RWPE1 (cell line): ENCODE measurements around the gene CREB5.

ENCODE experiments used
- CTCF ChIA-PET: fragments of 350-600 bp; sonication (Branson Sonifier 250); formaldehyde crosslinking; extraction: SDS; loops from one replicate; lab custom pipeline; 2021; lab: Yijun Ruan, JAX
- POLR2A ChIA-PET: fragments of 400-600 bp; formaldehyde crosslinking; extraction: SDS; loops from one replicate; lab custom pipeline; 2020; ENCODE audit warnings: antibody characterized with exemption; ENCODE audit not compliant: low non-redundant PET; lab: Yijun Ruan, JAX
- DNase-seq: peaks from one replicate; pipeline ENCODE4 v3.0.0; 2012; ENCODE audit warnings: low spot score
- H3K27ac ChIP-seq: fragments of 450-650 bp; 2 replicates; pipeline ENCODE4 v1.5.1; 2017
- TF ChIP-seq, protein P1 (sequence below): fragments of 450-650 bp; conservative IDR thresholded peaks from 2 replicates; pipeline ENCODE4 v1.5.1; 2017; ENCODE audit warnings: low read depth, mild to moderate bottlenecking

The CREB5 gene

DNA sequence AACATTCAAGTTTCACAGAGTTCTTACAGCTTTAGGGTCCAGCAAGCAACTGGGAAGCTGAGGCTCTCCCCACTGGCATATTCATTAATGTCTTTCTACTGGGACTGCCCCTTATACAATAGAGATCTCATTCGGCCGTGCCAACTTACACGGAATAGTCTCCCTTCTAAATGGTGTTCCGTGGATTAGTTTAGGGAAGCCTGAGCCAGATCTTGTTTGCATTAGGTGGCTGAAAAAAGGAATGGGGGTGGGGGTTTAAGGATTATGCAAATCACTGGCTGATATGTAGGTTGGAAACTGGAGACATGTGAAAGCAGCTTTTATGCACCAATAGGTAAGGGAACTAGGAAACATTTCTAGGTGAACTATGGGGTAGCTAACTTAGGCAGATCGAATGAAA, 327.5 kb downstream of the CREB5 start:
- DNase-seq = no peak
- no peak overlapping the region for H3K27ac ChIP-seq
- TF ChIP-seq, protein P1, sequence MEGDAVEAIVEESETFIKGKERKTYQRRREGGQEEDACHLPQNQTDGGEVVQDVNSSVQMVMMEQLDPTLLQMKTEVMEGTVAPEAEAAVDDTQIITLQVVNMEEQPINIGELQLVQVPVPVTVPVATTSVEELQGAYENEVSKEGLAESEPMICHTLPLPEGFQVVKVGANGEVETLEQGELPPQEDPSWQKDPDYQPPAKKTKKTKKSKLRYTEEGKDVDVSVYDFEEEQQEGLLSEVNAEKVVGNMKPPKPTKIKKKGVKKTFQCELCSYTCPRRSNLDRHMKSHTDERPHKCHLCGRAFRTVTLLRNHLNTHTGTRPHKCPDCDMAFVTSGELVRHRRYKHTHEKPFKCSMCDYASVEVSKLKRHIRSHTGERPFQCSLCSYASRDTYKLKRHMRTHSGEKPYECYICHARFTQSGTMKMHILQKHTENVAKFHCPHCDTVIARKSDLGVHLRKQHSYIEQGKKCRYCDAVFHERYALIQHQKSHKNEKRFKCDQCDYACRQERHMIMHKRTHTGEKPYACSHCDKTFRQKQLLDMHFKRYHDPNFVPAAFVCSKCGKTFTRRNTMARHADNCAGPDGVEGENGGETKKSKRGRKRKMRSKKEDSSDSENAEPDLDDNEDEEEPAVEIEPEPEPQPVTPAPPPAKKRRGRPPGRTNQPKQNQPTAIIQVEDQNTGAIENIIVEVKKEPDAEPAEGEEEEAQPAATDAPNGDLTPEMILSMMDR = no peak
- POLR2A ChIA-PET = no interaction called here
- CTCF ChIA-PET = no interaction called here

DNA sequence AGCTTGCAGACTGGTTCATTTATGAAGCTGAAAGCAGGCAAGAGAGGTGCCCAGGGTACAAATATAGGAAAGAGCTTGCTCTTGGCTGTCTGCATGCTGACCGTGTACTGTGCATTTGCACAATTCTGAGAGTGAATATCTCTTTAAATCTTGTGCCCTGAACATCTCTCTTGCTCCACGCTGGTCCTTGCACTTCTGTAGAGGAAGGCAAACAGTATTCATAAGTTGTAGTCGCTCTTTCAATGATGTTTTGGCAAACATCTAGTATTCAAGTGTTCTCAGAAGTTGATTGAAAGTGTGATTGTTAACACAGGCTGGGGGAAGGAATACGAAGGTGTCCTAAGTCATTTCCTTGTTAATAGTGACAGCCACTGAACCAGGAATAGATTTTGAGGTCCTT, 332.6 kb downstream of the CREB5 start:
- ChIA-PET POLR2A (no interaction called here), CTCF (interaction anchor here (0.5 kb wide), 1 partner anchor 1684 kb away, joined by 5 read pairs; no protein-coding TSS in a partner anchor)
- no peak for DNase-seq
- TF ChIP-seq, protein P1 = no peak
- H3K27ac ChIP-seq = no peak overlapping the region

DNA sequence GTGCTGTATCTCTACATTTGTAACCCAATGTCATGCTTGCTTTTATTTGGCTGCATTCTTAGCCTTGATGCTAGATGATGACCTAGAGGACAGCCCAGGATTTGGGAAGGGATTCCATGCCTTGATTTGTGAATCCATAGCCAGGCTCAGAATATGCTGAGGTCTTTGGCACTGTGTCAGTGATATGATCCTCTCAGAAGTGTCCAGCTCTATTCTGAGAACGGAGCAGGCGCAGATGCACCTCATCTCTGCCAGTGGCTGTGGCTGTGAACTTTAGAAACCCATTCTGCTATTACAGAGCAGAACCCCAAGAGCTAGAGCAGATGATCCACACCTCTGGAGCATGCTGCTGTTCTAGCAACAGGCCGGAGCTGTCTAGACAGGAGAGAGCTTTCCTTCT, 333.0 kb downstream of the CREB5 start:
- DNase-seq = no peak
- H3K27ac ChIP-seq = no peak overlapping the region
- TF ChIP-seq, protein P1 = no peak
- POLR2A ChIA-PET = no interaction called here
- CTCF ChIA-PET = interaction anchor here (0.5 kb wide), 1 partner anchor 1685 kb away, joined by 5 read pairs; no protein-coding TSS in a partner anchor

DNA sequence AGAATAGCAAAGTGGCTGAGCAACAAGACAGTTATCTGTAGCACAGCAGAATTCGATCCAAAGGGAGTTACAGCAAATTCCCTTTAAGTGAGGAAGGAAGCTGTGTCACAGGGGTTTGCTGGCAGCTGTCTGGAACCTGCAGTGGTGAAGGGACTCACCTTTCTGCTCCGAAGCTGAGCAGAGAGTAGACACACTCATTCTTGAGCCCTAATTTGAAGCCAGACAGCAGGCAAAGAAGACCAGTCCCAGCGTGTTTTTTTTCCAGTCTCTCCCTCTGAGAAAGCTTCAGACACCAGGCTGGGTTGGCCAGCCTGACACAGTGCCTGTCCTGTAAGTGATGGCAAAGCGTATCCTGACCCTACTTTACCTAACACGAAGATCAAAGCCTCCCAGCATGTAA, 335.1 kb downstream of the CREB5 start:
- DNase-seq = no peak
- H3K27ac ChIP-seq = peak overlapping the region; percentile 44; the same call in 1 of the 2 replicates
- TF ChIP-seq, protein P1 = no peak
- ChIA-PET CTCF (no interaction called here), POLR2A (no interaction called here)

DNA sequence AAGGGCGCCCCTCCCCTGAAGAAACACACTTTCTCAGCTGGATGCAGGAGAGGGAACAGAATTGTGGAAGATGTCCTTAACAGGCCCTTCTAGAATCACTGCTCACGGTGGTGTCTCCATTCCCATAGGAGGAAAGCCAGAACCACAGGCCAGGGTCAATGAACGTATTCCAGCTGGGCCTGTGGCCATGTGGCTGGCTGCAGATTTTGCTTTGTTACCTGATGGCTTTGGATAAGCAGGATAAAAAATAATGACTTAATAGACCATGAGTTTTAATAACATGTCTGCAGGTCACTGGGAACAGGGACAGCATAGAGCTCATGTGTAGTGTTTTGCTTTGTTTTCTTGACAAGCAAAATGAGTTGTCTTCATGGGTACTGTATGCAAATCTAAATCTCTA, 335.5 kb downstream of the CREB5 start:
- ChIA-PET POLR2A (no interaction called here), CTCF (interaction anchor here (0.7 kb wide), 1 partner anchor 175 kb away, joined by 4 read pairs; no protein-coding TSS in a partner anchor)
- TF ChIP-seq, protein P1 = no peak
- no peak for DNase-seq
- H3K27ac ChIP-seq = peak overlapping the region; percentile 44; the same call in 1 of the 2 replicates

DNA sequence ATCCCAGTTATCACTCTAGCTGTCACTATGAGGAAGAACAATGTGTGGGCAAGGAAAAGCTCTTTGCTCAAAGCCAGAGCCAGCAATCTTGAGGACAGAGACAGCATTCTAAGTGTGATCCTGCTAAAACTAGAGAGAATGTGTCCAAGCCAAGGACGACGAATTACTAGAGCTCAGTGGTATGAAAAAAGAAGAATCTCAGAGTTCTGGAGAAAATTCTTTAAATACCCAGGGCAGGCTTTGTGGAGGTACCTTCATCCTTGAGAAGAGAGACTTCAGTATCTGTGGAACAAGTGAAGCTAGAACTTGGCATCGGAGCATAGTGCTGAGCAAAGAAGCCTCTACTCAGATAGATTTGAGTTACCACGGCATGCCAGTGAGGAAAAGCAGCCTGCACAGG, 336.0 kb downstream of the CREB5 start:
- ChIA-PET CTCF (interaction anchor here (0.7 kb wide), 1 partner anchor 175 kb away, joined by 4 read pairs; no protein-coding TSS in a partner anchor), POLR2A (no interaction called here)
- H3K27ac ChIP-seq = peak overlapping the region; percentile 66; the same call in 1 of the 2 replicates
- no peak for DNase-seq
- TF ChIP-seq, protein P1 = no peak
